HG03066 (cell line): ENCODE data around the gene UBE2S.
"Not testable (repeated sequence)": the region's sequence is repeated elsewhere in the genome, so short reads cannot be mapped to it uniquely, and the experiment has no call there.

ENCODE experiments used
- ATAC-seq: cut with Tn5 transposase; IDR thresholded peaks from one replicate; pipeline ENCODE4 v1.9.1; 2021; ENCODE audit warnings: low read depth; ENCODE audit not compliant: unreplicated experiment

UBE2S gene

GRCh38 chr19:55407550-55407799 lies at the start of gene UBE2S:
UBE2S (minus strand) TSS chr19:55407788; CDS start chr19:55407589, 199 bp downstream.
- not testable (repeated sequence) for ATAC-seq

- ATAC-seq: no peak
Measured at GRCh38 chr19:55456347-55456746, 48.8 kb upstream of the UBE2S start.

GRCh38 chr19:55455576-55456235 lies 48.1 kb upstream of the UBE2S start:
- ATAC-seq: no peak

GRCh38 chr19:55454787-55455243 lies 47.2 kb upstream of the UBE2S start:
- no peak for ATAC-seq

- ATAC-seq: no peak
Measured at GRCh38 chr19:55453511-55454260, 46.1 kb upstream of the UBE2S start.

GRCh38 chr19:55452749-55453346 lies 45.3 kb upstream of the UBE2S start:
- no peak for ATAC-seq

GRCh38 chr19:55451965-55452748 lies 44.6 kb upstream of the UBE2S start:
- no peak for ATAC-seq

GRCh38 chr19:55451163-55451964 lies 43.8 kb upstream of the UBE2S start:
- ATAC-seq: no peak

- ATAC-seq: no peak
Measured at GRCh38 chr19:55449469-55449868, 41.9 kb upstream of the UBE2S start.

- ATAC-seq: not testable (repeated sequence)
Measured at GRCh38 chr19:55448175-55448490, 40.5 kb upstream of the UBE2S start.

- ATAC-seq: no peak
Measured at GRCh38 chr19:55447421-55448174, 40.0 kb upstream of the UBE2S start.

- no peak for ATAC-seq
Measured at GRCh38 chr19:55446060-55446459, 38.5 kb upstream of the UBE2S start.

- no peak for ATAC-seq
Measured at GRCh38 chr19:55444646-55445045, 37.1 kb upstream of the UBE2S start.

GRCh38 chr19:55443824-55444480 lies 36.4 kb upstream of the UBE2S start:
- no peak for ATAC-seq

- no peak for ATAC-seq
Measured at GRCh38 chr19:55443045-55443823, 35.6 kb upstream of the UBE2S start, which contains the start of gene SHISA7. SHISA7 (minus strand) TSS chr19:55443300; CDS start chr19:55442863, 437 bp downstream.

GRCh38 chr19:55442372-55442961 lies 34.9 kb upstream of the UBE2S start:
- no peak for ATAC-seq

GRCh38 chr19:55441692-55442321 lies 34.2 kb upstream of the UBE2S start:
- no peak for ATAC-seq

- no peak for ATAC-seq
Measured at GRCh38 chr19:55441319-55441691, 33.7 kb upstream of the UBE2S start.
